HG02981 (cell line): ENCODE data around the gene SGSM1.

Experiments
- ATAC-seq: cut with Tn5 transposase; IDR thresholded peaks from one replicate; pipeline ENCODE4 v1.9.1; 2021; ENCODE audit warnings: mild to moderate bottlenecking, moderate library complexity; ENCODE audit not compliant: unreplicated experiment

SGSM1 gene

DNA sequence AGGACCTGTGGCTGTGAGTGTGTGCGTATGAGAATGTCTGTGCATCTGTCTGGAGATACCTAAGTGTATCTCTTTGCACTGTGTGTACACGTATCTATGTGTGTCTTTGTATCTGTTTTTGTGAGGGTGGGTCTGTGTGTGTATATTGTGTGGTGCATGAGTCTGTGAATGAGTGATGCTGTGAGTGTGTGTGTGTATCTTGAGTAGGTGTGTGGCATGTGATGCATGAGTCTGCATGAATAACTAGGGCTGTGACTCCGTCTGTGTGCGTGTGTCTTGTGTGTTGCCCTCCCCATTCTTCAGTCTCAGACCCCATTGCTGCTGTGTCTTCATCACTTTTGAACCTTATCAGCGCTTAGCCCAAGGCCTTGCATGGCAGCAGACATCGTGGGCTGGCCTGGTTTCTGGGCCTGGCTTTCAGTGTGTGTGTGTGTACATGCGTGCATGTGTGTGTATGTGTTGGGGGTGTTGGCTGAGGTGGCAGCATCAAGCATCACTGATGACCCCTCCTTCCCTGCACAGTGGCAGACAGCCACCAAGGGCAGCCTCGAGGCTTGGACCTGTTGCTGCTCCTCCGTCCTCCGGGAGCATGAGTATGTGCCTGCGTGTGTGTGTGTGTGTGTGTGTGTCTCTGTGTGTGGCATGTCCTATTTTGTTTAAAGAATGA lies 1.4 kb downstream of the SGSM1 start:
- ATAC-seq, result no peak

DNA sequence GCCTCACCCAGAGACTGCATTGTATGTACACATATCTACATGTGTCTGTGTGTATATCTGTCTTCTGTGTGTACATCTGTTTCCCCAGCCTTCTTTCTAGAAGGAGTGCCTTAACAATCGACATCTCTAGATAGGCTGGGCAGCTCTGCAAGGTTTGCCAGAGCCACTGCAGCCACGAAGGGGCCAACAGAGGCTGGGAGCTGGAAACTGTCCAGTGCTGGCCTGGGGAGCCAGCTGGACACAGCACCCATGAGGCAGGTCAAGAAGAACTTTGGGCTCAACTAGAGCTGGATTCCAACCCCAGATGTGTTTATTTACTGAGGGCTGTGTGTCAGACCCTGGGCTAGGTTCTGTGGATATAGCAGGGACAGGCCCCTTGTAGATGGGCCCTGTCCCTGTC lies 3.3 kb downstream of the SGSM1 start:
- no peak for ATAC-seq

DNA sequence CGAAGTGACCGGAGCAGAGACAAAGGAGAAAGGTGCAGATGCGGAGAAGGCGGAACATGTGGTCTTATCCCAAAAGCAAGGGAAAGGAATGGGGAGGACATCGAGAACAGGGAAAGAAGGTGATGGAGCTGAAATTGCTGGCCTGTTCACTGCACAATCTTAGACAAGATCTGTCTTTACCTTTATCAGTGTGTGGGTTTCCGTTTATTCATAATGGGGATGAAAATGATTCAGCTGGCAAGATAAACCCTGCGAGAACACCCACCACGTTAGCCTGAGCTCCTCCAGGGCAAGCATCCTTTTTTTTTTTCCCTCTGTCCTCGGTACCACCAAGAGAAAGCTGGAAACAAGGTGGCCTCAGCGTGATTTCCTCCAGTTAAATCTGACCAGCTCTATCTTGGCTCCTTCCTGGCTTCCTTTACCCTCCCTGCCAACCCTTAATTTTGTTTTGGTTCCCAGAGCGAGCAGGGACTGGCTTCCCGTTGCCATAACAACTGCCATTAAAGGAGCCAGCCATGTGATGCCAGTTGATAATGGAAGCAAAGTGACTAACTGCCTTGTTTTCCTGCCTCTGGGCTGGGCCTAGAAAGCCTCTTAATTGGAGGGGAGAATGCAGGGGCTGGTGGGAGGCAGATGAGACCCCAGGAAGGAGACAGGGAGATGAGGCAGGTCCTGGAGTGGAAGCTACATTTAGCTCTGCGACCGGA lies 4.2 kb downstream of the SGSM1 start:
- ATAC-seq, result no peak

DNA sequence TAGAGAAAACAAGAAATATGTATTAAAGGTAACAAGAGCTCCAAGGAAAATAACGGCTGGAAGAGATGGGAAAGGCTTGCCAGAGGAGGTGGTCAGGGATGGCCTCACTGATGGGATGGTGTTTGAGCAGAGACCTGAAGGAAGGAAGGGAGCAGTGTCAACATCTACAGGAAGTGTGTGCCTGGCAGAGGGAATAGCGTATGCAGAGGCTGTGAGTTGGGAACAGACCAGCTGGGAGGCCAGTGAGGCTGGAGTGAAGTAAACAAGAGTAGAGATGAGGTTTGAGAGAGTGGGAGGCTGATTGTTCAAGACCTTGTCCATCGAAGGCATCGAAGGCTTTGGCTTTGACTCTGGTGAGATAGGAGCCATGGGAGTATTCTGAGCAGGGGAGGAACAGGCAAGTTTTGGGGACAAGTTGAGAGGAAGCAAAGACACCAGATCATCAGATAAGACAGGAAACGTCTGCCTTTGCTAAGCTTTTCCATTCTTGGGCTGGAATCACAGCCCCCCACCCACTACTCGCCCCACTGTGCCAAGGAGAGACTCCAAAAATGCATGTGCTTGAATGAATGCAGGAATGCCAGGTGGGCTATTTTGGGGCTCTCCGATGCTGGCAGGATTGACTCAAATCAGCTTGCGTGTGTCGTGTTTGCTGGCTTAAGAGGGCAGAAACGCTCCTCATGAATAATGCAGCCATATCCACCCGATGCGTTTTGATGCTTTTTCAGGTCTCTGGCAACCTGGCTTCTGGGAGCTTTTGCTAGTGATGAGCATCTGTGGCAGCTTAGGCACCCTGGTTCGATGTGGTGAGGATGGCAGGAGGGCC lies 7.2 kb downstream of the SGSM1 start:
- no peak for ATAC-seq

DNA sequence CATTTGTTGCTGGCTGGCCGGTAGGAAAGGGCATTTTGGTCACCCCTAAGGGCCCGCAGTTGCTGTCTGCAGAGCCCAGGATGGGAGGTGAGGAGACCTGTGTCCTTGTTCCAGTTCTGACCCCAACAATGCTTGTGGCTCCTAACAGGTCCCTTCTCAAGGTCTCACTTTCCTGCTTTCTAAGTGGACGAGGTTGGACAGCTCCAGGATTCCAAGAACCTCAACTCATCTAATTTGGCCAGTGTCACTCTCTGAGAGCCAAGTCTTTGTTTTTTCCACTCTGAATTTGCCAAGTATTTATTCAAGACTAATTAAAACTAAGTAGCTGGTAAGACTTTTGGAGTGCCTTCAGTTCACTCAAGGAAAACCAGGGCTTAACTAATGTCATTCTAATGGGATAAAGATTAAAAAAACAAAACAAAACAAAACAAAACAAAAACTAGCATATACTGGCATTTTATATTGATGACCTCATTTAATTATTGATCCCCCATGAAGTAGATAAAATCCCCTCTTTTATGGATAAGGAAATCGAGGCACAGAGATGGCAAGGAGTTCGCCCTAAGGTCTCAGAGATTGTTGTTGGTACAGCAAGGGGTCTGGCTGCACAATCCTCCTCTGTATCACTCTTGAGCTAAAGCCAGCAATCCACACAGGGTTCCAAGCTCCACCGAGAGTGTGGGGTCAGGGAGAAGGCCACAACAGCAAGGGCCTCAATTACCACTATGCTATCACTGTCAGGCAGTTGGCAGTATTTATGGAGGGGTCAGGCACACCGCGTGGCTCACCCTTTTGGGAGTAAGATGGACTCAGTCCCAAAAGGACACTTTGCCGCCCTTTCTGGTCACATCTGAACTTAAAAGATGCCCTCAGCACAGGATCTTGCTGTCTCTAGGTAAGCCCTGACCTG lies 8.1 kb downstream of the SGSM1 start:
- ATAC-seq, result no peak

DNA sequence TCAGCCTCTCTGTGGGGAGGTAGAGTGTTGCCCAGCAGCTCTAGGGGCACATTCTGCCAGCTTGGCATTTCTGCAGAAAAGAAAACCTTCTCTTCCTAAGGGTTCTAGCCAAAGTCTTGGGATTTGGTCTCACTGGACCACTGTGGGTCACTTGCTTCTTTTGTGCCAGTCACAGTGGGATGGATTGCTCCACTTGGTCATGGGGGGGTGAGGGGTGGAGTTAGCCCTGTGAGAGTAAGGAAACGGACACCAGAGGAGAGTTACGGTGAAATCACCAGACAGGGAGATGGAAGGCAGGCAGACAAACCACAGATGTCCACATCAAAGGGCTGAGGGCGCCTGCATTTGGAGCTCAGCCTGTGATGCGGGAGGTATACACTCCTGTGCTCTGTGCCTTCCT lies 10.8 kb downstream of the SGSM1 start:
- no peak for ATAC-seq

DNA sequence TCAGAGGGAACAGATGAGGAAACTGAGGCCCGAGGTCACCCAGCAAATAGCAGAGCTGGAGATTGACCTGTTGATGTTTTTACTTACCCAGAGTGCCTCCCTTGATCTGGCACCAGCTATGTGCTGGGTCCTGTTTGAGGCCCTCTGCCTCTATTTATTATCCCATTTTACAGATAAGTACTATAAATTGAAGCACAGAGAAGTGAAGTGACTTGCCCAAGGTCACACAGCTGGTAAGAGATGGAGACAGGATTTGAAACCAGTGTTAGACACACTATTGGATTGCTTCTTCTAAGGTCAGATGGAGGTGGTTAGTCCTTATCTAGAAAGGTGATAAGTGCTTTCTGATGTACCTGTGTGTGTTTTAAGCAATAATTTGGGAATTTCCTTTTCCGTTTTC lies 13.5 kb downstream of the SGSM1 start:
- ATAC-seq, result no peak

DNA sequence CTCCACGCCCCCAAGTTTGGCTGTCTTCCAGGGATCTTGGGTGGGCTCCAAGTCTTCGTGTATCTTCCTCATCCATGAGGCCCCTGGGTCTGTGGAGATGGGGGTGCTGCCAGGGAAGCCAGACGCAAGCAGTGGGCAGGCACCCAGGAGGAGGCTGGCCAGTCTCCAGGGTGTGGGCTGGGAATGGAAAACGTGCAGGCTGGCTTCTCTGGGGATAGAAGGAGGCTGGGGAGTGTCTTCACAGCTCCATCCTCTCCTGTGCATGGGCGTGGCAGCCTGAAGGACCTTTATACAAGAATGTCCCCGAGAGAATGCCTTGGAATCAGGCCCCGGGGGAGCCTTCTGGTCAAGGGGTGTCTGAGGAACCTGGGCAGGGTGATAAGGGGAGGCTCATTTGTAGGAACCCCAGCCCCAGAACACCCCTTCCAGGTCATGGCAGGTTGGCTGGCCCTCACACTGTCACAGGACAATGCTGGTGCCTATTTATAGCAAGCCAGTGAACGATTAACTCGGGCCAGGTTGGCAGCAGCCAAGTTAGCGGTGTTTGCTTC lies 14.0 kb downstream of the SGSM1 start:
- ATAC-seq, result no peak

DNA sequence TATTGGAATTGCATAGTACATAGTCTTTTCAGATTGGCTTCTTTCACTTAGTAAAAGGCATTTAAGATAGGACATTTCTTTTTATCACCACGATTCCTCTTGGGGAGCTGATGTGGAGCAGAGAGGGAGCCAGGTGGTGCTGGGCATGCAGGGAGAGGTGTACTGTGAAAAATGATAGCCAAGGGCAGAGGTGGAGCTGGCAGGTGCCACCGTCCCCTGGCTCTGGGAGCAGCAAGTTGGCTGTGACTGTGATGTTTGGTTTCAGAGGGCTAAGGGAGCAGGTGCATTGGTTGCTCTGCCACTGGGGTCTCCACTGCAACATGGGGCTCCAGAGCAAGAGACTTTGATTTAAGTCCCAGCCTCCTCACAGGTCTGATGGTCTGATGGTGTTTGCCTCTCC lies 16.5 kb downstream of the SGSM1 start:
- no peak for ATAC-seq

DNA sequence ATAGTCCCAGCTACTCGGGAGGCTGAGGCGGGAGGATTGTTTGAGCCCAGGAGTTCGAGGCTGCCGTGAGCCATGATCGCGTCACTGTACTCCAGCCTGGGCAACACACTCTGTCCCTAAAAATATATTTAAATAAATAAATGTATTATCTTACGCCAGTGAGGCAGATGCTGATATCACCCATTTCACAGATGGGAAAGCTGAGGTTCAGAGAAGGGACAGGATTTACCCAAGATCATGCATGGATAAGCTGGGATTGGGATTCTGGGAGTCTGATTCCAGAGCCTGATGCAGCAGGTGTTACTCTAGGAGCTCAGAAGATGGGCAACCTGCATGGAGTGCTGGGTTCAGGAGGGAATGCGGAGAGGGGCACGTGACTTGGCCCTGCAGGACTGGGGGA lies 17.8 kb downstream of the SGSM1 start:
- ATAC-seq, result no peak

DNA sequence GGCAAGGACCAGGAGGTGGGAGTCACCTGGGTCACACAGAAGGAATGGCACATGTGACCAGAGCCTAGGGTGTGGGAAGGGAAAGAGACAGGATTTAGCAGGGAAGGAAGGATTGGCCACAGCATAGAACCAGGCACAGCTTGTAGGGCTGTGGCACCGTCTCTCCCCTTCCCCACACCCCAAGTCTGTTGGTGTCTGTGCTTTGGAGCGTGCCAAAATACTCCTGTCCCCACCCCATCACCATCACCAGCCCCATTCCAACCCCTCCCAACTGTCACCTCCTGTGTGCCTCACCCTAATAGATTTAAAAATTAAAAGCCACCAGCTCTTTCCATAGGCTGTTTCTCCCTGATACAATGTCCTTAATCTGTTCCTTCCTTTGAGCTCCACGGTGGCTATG lies 18.2 kb downstream of the SGSM1 start:
- ATAC-seq, result no peak

DNA sequence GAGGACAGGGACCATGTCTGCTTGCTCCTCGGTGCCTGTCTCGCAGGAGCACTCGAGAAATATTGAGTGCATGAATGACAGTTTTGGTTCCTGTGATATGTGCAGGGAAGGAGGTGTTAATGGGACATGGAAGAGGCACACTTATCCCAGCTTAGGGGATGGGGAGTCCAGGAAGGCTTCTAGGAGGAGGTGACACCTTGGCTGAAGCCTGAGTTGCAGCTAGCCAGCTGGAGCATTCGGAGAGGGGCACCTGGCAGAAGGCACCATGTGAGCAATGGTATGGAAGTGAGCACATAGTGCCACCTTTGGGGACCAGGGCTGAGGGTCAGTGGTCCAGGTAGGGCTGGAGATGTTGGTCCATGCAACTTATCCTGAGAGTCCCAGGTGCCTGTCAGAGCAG lies 18.9 kb downstream of the SGSM1 start:
- no peak for ATAC-seq

DNA sequence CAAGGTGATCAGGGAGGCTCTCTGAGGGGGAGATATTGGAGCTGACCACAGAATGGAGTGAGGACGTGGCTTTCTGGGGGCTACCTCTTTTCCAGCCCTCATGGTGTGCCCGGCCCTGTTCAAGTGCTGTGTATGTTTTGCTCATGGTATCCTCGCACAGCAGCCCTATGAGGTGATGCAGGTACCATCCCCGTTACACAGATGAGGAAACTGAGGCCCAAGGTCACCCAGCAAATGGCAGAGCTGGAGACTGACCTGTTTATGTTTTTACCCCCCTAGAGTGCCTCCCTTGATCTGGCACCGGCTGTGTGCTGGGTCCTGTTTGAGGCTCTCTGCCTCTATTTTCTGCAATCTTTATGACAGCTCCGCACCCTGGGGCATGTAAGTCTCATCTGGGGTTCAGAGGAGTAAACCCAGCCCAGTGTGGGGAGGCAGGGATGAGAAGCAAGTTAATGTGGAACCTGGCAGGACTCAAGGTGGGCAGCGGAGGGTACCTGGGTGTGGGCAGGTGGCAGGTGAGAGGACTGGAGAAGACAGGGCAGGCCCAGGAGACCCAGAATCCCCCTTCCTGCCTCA lies 20.8 kb downstream of the SGSM1 start:
- ATAC-seq, result no peak

DNA sequence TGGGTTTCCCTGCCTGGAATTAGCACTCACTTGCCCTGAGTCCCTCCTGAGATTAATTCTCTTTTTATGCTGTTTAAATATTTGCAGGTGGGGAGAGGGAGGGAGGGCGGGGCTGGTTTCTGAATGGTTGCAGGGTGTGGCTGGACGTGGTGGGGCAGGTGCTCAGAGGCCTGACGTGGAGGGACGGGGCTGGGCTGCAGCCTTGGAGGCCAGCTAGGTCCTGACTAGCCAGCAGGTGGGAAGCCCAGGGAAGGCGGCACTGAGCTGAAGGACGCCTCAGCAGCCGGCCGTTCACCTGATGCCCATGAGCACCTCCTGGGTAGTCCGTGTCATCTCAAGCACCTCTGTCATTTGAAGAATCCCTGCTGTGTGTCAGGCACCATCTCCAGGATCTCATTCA lies 21.3 kb downstream of the SGSM1 start:
- no peak for ATAC-seq

DNA sequence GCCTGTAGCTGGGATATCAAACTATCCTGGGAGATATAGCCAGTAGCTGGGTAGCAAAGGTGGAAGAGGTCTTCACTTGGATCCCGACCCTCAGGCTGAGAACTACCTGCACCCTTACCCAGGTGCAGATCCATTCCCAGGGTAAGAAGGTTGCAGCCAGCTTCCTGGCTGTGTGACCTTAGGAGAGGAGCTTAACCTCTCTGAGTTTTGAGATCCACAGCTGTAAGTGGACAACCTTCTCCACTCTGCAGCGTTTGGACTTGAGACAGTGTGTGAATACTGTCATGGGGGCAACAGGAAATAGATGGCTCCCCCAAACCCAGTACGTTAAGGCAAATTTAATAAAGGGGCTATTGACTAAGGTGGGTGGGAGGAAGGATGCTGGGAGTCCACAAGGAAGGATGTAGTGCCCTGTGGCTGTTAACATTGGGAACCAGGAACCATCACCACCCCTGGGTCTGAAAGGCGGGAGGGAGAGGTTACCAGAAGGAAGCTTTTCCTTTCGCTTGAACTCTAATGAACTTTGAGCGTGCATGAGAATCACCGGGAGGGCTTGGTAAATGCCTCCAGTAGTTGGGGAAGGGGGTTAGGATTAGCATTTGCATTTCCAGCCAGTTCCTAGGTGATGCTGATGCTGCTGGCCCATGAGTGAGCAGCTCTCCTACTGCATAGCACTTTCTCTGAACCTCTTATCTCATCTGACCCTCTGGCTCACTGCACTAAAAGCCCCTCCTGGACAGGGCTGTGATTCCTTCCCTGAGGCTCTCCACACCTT lies 24.4 kb downstream of the SGSM1 start:
- ATAC-seq, result no peak

DNA sequence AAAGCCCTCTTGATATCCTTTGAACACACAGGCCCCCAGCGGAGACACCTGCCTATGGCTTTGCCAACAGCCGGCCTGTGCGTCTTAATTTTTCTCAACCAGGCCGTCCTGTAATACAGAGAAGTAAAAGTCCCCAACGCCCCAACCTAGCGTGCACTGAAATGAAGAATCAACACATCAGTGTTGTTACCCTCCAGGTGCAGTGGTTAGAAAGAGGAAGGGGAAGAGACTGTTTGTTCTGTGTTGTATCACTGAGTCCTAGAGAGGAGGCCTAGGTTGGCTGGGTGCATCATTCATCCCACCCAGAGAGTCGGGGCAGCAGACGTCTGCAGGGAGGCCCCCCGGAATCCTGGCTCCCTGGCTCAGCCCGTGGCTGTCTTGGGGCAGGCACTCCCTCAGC lies 25.7 kb downstream of the SGSM1 start:
- ATAC-seq, result no peak

DNA sequence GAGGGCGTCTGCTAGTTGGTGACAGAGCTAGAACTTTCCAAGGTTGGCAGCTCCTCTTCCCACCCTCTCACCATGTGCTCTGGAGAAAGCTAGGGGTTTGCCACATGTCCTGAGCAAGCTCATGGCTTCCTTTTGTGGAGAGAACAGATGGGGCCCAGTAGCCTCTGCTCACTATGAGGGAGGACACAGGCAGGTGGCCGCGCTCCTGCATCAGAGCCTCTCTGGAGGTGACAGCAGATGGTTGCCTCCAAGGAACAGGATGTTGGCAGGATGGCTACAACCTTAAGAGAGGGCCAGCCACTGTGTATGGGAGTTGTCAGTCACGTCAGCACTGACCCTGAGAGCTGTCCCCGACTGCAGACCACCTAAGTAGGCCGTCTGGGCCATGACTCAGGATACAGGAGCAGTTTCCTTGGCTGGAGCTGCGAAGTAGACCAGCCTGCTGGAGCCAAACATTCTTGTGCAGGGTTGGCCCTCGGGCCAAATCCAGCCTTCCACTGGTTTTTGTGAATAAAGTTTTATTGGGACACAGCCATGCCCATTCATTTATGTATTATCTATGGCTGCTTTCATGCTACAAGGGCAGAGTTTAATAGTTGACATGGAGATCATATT lies 28.0 kb downstream of the SGSM1 start:
- no peak for ATAC-seq

DNA sequence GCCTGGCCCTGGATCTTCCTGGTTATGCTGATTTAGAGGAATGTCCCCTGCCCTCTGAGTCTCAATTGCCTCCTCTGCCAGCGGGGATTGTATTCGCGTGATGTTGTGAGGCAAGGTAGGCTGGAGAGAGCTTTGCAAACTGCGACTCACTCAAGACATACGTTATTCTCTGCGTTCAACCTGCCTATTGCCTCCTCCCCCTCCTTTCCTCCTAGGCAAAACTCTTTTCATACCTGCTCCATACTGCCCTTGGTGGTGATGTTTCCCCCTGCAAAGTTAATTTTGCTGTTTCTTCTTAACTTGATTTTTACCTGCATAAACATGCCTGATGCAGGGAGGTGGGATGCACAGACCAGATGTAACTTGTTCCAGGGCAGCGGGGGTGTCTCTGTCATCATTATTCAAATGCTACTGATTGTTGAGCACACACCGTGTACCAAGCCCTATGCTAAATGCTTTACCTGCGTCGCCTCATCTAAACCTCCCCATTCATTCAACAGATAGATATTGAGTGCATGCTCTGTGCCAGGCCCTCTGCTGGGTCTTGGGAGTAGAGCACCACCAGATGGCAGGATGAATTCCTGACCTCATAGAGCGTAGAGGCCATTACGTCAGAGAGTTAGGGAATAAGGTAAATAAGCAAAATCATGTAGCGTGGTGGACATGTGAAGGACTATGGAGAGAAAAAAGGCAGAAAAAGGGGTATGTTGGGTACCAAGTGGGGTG lies 29.0 kb downstream of the SGSM1 start:
- no peak for ATAC-seq
